ENCODE measurements around the gene COL5A1. TPM values are rescaled to one million over a fixed set of nuclear protein-coding genes. Genes with fewer than 3 reads are reported as not detected.
A peak's percentile ranks its signal among the peaks of the same experiment; 100 is the strongest.

The COL5A1 gene
- total and polyA plus RNA-seq, 4 donors = 12.2 to 169 (median 65.4) TPM

DNA sequence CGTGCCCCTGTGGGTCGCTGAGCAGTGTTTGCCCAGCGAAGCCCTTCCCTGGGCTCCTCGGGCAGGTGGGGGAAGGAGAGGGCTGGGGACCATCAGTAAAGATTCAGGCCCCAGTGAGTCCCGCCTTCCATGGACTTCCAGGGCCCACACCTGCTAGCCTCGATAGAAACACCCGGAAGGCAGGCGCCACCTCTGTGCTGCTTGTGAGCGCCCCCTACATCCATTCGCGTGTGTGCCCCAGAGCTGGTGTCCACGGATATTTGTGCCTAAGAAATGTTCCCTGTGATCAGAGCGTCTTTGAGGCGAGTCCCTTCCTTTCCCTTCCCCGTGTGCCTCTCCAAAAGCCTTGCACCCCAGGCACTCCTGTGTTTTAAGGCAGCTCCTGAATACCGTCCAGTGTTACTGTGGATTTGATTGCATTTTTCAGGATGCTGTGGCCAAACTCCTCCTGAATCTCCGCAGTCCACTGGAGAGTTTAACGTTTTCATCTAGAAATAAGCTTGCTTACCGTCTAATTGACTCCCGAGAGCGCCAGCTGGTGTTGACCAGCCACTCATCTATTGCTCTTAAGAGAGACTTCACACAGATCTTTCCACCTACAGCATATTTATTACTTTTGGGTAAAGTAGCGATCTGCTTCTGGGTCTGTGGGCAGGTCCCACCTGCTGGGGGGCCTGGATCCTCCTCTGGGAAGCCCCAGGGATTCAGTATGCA is 101.4 kb downstream of the COL5A1 start:
- WGBS, 2 donors = 79 to 89% methylated on average over 22 of the region's 22 CpGs
- H3K27me3 ChIP-seq (ENCODE audit: control insufficient read depth in 3 of 3, insufficient read depth in 3 of 3, low read length in 2 of 3) = no peaks in the 10 kb centered on the region
- no peak overlapping the region for H3K27ac ChIP-seq (ENCODE audit: low read depth in 1 of 2, low read length in 1 of 2)
- DNase-seq (peak in 1 of 3 donors; percentile 16), ATAC-seq (ENCODE audit: insufficient read depth, low FRiP score) (no peak)
- peaks cover 0 to 44% (median 16%) of the 10 kb centered on the region in 4 donors for H3K36me3 ChIP-seq (ENCODE audit: control insufficient read depth in 4 of 4, insufficient read depth in 4 of 4, low read length in 4 of 4)
- H3K4me3 ChIP-seq = no peak overlapping the region
- TF ChIP-seq CTCF (IDR thresholded peaks at IDR 0.05; ENCODE audit: control extremely low read depth, extremely low read depth) = no peak
- H3K4me1 ChIP-seq (ENCODE audit: control insufficient read depth in 5 of 5, insufficient read depth in 5 of 5, low read length in 5 of 5) = peaks cover 0 to 3% (median under 1%) of the 10 kb centered on the region in 5 donors
- no peak overlapping the region for H3K9ac ChIP-seq (ENCODE audit: insufficient read depth in 1 of 2, low read length in 2 of 2)
- H3K9me3 ChIP-seq (ENCODE audit: control insufficient read depth in 4 of 4, insufficient read depth in 3 of 4, low read length in 3 of 4) = peaks cover 0 to under 1% (median under 1%) of the 10 kb centered on the region in 4 donors

DNA sequence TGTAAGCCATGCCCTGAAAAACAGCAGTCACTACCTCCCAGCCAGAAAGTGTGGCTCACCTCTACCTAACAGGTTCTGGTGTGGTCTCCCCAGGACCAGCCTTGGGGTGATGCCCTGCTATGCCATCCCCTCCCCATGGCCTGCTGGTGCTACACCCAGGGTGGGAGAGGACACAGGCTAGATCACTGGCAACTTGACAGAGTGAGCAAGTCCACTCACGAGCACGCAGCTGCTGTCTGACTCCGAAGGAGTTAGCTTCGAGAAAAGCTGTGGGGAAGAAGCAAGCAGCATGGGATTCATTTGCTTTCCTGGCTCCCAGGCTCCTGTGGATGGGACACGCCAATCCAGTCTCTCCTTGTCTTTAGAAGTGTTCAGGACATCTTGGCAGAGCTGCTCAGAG is 102.2 kb downstream of the COL5A1 start:
- H3K4me1 ChIP-seq (ENCODE audit: control insufficient read depth in 5 of 5, insufficient read depth in 5 of 5, low read length in 5 of 5) = peaks cover 0 to 10% (median 9%) of the 10 kb centered on the region in 5 donors
- H3K9me3 ChIP-seq (ENCODE audit: control insufficient read depth in 4 of 4, insufficient read depth in 3 of 4, low read length in 3 of 4) = peaks cover 0 to 4% (median 1%) of the 10 kb centered on the region in 4 donors
- no peak overlapping the region for H3K9ac ChIP-seq (ENCODE audit: insufficient read depth in 1 of 2, low read length in 2 of 2)
- WGBS, 2 donors = 82 to 86% methylated on average over 5 of the region's 5 CpGs
- H3K4me3 ChIP-seq = no peak overlapping the region
- DNase-seq (no peak), ATAC-seq (ENCODE audit: insufficient read depth, low FRiP score) (no peak)
- no peak for TF ChIP-seq CTCF (IDR thresholded peaks at IDR 0.05; ENCODE audit: control extremely low read depth, extremely low read depth)
- H3K36me3 ChIP-seq (ENCODE audit: control insufficient read depth in 4 of 4, insufficient read depth in 4 of 4, low read length in 4 of 4) = peaks cover 0 to 49% (median 18%) of the 10 kb centered on the region in 4 donors
- H3K27me3 ChIP-seq (ENCODE audit: control insufficient read depth in 3 of 3, insufficient read depth in 3 of 3, low read length in 2 of 3) = no peaks in the 10 kb centered on the region
- H3K27ac ChIP-seq (ENCODE audit: low read depth in 1 of 2, low read length in 1 of 2) = no peak overlapping the region

GRCh38 chr9:134744385-134745295 is 103.0 kb downstream of the COL5A1 start:
- Histone ChIP-seq H3K4me3 (no peak overlapping the region), H3K36me3 (ENCODE audit: control insufficient read depth in 4 of 4, insufficient read depth in 4 of 4, low read length in 4 of 4) (peaks cover 0 to 49% (median 21%) of the 10 kb centered on the region in 4 donors)
- no peak for TF ChIP-seq CTCF (IDR thresholded peaks at IDR 0.05; ENCODE audit: control extremely low read depth, extremely low read depth)

More at GRCh38 chr9:134744385-134745295, 103.0 kb downstream of the COL5A1 start:
- ATAC-seq (ENCODE audit: insufficient read depth, low FRiP score) = no peak
- no peak overlapping the region for H3K9ac ChIP-seq (ENCODE audit: insufficient read depth in 1 of 2, low read length in 2 of 2)
- no peak for DNase-seq
- H3K27me3 ChIP-seq (ENCODE audit: control insufficient read depth in 3 of 3, insufficient read depth in 3 of 3, low read length in 2 of 3) = no peaks in the 10 kb centered on the region
- no peak overlapping the region for H3K27ac ChIP-seq (ENCODE audit: low read depth in 1 of 2, low read length in 1 of 2)
- peaks cover 0 to 4% (median 1%) of the 10 kb centered on the region in 4 donors for H3K9me3 ChIP-seq (ENCODE audit: control insufficient read depth in 4 of 4, insufficient read depth in 3 of 4, low read length in 3 of 4)
- 90 to 98% methylated on average over 16 of the region's 16 CpGs for WGBS, 2 donors
- H3K4me1 ChIP-seq (ENCODE audit: control insufficient read depth in 5 of 5, insufficient read depth in 5 of 5, low read length in 5 of 5) = peaks cover 0 to 17% (median 9%) of the 10 kb centered on the region in 5 donors

Measured in lung (tissue), 12 donors.